Activated naive CD4-positive, alpha-beta T cell treated with anti-CD3 and anti-CD28 coated beads, Interleukin-2, amount 50 U/mL, for 24 hours (primary cell): Measurements from ENCODE around the gene GRID1.
"Not testable (repeated sequence)": the region's sequence is repeated elsewhere in the genome, so short reads cannot be mapped to it uniquely, and the experiment has no call there.

Experiments used
- H3K27ac Mint-ChIP-seq: one replicate; pipeline ENCODE4 v1.8.0; 2021; ENCODE audit warnings: mild to moderate bottlenecking, mixed read lengths
- H3K27me3 Mint-ChIP-seq: one replicate; pipeline ENCODE4 v1.8.0; 2021; ENCODE audit warnings: mixed read lengths
- H3K36me3 Mint-ChIP-seq: one replicate; pipeline ENCODE4 v1.8.0; 2021; ENCODE audit warnings: mixed read lengths
- H3K4me1 Mint-ChIP-seq: one replicate; pipeline ENCODE4 v1.8.0; 2021; ENCODE audit warnings: mixed read lengths
- H3K4me3 Mint-ChIP-seq: one replicate; pipeline ENCODE4 v1.8.0; 2021; ENCODE audit warnings: mild to moderate bottlenecking, mixed read lengths
- H3K9me3 Mint-ChIP-seq: one replicate; pipeline ENCODE4 v1.8.0; 2021; ENCODE audit warnings: mixed read lengths

The GRID1 gene

DNA sequence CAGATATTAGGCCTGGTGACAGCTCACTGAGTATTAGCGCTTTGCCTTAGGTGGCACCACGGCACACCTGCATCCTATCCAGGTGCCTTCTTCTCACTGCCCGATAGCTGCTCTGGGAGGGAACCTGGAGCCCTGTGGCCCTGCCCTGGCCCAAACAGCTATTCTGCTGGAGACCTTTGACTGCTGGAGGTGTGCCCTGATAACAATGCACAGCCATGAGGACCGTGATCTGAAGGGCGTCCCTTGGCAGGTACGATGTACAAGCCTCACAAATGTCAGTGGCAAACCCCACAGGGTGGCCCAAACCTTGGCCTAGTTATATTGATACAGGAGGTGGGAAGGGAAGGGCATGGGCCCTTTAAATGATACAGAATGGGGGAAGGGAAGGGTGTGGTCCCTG lies 259.5 kb downstream of the GRID1 start:
- H3K27me3 Mint-ChIP-seq = no peaks in the 10 kb centered on the region
- H3K36me3 Mint-ChIP-seq = no peaks in the 10 kb centered on the region
- no peak overlapping the region for H3K4me3 Mint-ChIP-seq
- no peaks in the 10 kb centered on the region for H3K4me1 Mint-ChIP-seq
- no peak overlapping the region for H3K27ac Mint-ChIP-seq
- no peaks in the 10 kb centered on the region for H3K9me3 Mint-ChIP-seq

DNA sequence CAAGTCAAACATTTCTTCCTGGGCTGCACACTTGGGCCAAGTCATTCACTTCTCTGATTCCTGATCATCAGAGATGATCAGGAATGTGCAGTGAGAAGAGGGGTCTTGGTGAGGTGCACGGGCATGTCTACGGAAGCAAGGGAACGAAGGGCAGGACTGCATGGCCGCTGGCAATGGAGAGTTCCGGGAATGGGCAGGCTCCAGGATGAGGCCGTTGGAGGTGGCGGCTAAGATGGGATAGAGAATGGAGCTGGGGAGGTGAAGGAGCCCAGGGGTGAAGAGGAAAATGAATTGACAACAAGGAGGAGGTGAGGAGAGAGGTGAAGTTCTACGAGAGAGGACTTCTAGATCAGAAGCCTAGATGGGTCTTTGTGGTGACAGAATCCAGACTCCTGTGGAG lies 260.0 kb downstream of the GRID1 start:
- Mint-ChIP-seq H3K4me1 (no peaks in the 10 kb centered on the region), H3K27ac (no peak overlapping the region), H3K27me3 (no peaks in the 10 kb centered on the region), H3K9me3 (no peaks in the 10 kb centered on the region), H3K4me3 (no peak overlapping the region), H3K36me3 (no peaks in the 10 kb centered on the region)

DNA sequence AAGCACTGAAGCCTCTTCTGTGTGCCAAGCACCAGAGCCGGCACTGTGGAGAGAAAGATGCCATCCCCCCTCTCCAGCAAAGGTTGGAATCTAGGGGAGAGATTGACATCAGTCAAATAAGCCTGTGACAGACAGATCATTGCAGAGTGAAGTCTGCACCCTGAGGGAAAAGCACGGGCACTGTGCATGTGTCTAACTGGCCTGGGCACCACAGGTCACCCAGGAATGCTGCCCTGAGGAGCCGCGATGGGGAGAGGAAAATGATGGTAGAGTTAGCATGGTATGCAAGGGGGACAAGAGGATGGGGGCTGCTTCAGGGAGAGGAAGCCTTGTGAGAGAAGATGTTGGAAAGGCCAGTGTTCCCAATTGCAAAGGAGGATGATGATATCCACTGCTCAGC lies 261.0 kb downstream of the GRID1 start:
- Mint-ChIP-seq H3K4me1 (no peaks in the 10 kb centered on the region), H3K9me3 (no peaks in the 10 kb centered on the region), H3K27me3 (no peaks in the 10 kb centered on the region), H3K36me3 (no peaks in the 10 kb centered on the region), H3K4me3 (no peak overlapping the region), H3K27ac (no peak overlapping the region)

DNA sequence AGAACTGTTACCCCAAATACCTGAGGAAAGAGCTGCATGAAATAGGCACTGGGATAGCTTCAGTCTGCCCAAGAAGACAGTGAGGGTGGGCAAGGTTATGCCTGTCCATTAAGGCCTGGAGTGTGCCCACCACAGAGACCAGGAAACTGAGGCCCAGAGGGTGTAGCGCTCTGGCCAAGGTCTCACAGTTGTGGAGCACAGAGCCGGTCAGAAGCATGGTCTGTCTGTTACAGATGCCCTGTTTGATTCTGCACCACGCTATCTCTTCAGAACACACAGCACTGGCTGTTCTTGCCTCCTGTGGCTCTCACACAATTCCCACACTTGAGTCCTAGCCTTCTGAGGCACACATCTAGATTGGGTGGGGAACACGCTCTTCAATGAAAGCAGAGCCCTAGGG lies 261.4 kb downstream of the GRID1 start:
- Mint-ChIP-seq H3K36me3 (no peaks in the 10 kb centered on the region), H3K9me3 (no peaks in the 10 kb centered on the region)

DNA sequence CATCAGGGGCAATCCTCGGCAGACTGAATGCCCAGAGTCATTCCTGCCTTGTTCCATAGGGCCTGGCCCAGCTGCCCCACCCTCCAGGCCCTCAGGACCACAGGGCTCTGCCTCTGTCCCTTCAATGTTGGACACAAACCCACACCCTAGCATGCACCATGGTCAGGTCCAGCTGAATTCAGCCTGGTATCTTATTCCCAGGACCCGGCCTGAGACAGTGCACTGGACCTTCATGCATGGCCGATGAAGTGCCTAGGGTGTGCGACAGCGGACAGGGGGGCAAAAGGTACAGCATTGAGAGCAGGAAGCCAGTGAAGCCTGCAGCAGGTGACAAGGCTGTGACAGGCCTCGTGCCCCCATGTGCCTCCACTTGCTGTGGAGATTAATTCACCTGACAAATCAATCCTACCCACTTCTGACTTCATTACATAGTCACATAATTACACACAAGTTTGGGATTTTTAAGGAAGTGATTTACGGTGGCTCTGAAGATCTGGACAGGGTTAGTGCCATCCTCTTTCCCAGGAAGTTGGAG lies 261.9 kb downstream of the GRID1 start:
- H3K9me3 Mint-ChIP-seq = no peaks in the 10 kb centered on the region
- no peaks in the 10 kb centered on the region for H3K4me1 Mint-ChIP-seq
- no peak overlapping the region for H3K27ac Mint-ChIP-seq
- H3K4me3 Mint-ChIP-seq = no peak overlapping the region
- H3K36me3 Mint-ChIP-seq = no peaks in the 10 kb centered on the region
- no peaks in the 10 kb centered on the region for H3K27me3 Mint-ChIP-seq

More for the DNA sequence above, 261.4 kb downstream of the GRID1 start:
- Mint-ChIP-seq H3K4me3 (no peak overlapping the region), H3K27ac (no peak overlapping the region), H3K27me3 (no peaks in the 10 kb centered on the region), H3K4me1 (no peaks in the 10 kb centered on the region)

DNA sequence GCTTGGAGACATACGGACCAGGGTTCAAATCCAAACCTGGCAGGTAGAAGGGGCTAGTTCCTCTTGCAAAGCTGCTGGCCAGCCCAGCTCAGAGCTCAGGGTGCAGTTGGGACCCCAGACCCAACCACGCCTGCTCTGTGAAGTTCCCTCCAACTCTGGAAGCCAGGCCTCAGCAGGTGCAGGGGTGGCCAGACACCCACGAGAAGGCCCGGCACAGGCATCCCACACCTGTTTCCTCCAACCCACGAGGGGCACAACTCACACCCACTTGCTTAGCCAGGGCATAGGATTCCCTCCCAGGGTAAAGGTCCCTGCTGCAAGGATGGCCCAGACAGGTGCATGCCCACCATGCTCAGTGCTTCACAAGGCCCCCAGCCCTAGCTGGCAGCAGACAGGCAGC lies 262.4 kb downstream of the GRID1 start:
- H3K4me1 Mint-ChIP-seq = no peaks in the 10 kb centered on the region
- H3K27me3 Mint-ChIP-seq = no peaks in the 10 kb centered on the region
- H3K27ac Mint-ChIP-seq = no peak overlapping the region
- H3K4me3 Mint-ChIP-seq = no peak overlapping the region
- no peaks in the 10 kb centered on the region for H3K9me3 Mint-ChIP-seq
- no peaks in the 10 kb centered on the region for H3K36me3 Mint-ChIP-seq

DNA sequence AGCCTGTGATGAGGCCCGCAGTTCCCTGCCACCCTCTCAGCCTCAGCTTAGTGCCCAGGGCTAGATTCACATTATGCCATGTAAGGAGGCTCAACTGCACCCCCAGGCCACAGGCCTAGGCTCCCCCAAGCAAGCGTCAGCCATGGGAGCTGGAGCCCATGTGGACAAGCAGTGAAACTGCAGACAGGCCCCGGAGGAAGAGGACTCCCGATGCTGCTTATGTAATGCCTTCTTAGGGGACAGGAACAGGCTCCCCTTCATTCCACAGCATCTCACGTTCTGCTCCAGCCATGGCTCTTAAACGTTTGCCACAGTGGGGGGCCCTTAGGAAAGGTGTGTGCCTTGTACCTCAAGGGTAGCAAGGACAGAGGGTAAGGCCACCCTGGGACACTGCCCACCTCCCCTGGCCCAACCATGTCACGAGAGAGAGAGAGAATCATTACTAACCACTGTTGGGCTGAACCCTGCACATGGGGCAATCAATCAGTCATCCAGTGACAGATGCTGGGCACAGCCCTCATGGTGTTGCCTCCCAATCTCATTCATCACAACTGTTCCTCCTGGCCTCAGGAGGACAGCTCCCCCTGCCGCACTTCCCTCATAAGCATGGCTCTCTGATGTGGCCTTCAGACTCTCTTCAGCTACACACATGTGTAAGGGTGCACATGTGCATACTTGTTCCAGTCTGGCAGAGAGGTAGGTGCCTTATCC lies 263.0 kb downstream of the GRID1 start:
- Mint-ChIP-seq H3K36me3 (no peaks in the 10 kb centered on the region), H3K9me3 (no peaks in the 10 kb centered on the region), H3K4me1 (no peaks in the 10 kb centered on the region), H3K4me3 (no peak overlapping the region), H3K27ac (no peak overlapping the region), H3K27me3 (no peaks in the 10 kb centered on the region)

DNA sequence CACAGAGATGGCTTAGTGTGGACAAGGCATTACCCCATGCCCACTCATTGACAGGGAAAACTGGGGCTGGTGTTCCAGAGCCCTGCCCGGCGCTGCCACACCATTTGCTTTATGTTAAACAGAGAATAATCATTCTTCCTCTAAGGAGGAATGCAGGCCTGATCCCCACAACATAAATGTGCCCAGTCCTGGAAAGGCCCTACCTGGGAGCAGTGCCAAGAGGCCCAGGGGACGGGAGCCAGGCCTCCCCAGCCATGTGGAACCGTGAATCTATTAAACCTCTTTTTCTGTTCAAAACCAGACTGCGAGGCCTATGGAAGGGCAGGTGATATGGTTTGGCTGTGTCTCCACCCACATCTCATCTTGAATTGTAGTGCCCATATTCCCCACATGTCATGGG lies 264.1 kb downstream of the GRID1 start:
- Mint-ChIP-seq H3K27ac (no peak overlapping the region), H3K4me3 (no peak overlapping the region), H3K36me3 (no peaks in the 10 kb centered on the region), H3K9me3 (no peaks in the 10 kb centered on the region), H3K4me1 (no peaks in the 10 kb centered on the region), H3K27me3 (no peaks in the 10 kb centered on the region)

DNA sequence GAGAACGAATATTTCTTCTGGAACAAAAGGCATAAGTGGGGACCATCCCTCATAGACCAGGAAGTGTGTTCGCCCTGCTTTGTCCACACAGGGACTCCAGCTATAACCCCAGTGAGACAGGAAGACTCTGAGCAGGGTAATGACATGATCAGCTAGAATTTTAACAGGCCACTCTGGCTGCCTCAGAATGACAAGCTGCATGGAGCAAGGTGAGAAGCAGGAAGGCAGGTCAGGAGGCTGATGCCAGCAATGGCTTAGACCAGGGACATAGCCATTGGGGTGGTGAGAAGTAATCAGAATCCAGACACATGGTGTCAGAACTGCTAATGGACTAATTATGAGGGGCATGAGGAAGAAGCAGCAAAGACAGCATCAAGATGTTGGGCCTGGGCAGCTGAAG lies 264.6 kb downstream of the GRID1 start:
- H3K4me3 Mint-ChIP-seq = no peak overlapping the region
- no peaks in the 10 kb centered on the region for H3K4me1 Mint-ChIP-seq
- H3K9me3 Mint-ChIP-seq = no peaks in the 10 kb centered on the region
- no peak overlapping the region for H3K27ac Mint-ChIP-seq
- no peaks in the 10 kb centered on the region for H3K27me3 Mint-ChIP-seq
- no peaks in the 10 kb centered on the region for H3K36me3 Mint-ChIP-seq

DNA sequence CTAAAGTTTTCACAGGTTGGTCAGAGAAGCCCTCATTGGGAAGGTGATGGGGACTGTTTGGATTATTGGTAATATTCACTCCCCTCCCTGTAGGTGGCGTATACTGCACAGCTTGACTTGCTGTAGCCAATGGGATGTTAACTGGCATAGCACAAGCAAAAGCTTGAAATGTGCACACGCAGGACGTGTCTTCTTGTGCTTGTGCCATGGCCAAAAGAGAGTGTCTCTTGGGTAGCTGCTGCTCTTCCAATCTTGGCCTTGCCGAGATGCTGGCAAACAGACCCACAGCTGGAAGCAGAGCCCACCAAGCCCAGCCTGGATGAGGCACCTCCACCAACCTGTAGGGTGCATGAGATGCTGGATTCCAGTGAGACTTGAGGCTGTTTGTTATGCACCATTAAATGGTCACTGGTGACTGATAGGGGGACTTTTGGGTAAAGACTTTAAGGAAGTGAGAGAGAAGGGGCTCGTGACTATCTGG lies 266.0 kb downstream of the GRID1 start:
- Mint-ChIP-seq H3K36me3 (no peaks in the 10 kb centered on the region), H3K27ac (no peak overlapping the region), H3K27me3 (no peaks in the 10 kb centered on the region), H3K4me3 (no peak overlapping the region), H3K4me1 (no peaks in the 10 kb centered on the region), H3K9me3 (no peaks in the 10 kb centered on the region)

DNA sequence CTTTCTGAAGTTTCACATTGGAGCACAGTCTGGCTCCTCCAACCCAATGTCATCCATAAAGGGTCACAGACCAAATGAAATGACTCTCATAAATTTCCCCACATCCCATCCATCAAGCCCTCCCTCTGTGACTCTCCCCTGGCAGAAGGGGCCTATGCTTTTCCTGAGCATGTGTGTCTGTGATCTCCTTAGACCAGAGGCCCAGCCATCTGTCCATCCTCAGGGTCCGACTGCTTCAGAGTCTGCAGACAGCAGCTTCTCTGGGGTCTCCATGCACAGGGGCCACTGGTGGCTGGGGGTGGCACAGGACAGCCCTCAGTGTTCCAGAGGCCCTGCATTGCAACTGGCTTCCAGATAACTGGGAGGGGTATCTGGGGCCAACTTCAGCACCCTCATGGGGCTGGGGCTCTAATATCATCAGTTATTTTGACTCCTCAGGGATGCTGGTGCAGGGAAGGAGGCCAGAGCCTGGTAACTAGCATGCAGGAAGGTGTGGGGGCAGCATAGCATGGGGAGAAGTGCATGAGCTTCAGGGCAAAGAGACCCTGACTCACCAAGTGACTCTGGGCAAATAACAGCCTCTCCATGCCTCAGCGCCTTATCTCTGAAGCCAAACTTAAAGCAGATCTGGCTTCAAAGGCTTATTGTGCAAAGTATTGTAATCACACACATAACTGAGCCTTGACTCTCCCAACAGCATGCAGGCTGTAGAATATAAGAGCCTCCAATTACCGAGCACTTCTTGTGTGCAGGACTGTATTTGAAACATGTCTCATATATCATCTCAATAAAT lies 266.9 kb downstream of the GRID1 start:
- no peaks in the 10 kb centered on the region for H3K27me3 Mint-ChIP-seq
- no peaks in the 10 kb centered on the region for H3K36me3 Mint-ChIP-seq
- no peak overlapping the region for H3K27ac Mint-ChIP-seq
- H3K4me3 Mint-ChIP-seq = no peak overlapping the region
- no peaks in the 10 kb centered on the region for H3K9me3 Mint-ChIP-seq
- H3K4me1 Mint-ChIP-seq = no peaks in the 10 kb centered on the region

DNA sequence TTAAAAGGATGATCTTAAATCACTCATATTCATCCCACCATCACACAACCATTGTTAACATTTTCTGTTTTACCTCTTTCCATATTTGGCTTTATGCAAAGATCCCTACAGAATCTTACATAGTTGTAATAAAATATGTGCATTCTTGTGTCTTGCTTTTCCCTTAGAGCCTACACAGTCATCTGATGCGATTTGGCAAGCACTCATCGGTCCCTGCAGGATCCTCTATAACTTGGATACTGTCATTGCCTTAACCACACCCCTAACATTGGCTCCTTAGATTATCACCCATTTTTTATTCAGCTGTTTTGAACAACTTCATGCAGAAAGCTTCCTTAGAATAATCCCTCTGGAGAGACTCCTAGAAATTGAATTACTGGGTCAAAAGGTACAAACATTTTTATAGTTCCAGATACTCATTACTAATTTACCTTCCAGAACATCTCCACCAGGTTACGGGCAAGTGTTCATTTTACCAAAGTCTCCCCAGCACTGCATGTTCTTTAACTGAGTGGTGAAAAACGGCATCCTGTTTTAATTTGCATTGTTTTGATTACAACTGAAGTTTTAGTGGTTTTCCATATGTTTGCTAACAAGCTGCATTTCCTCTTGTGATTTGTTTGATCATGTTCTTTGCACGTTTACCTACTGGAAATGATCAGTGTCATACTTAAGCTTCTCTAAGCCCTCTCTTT lies 268.3 kb downstream of the GRID1 start:
- Mint-ChIP-seq H3K4me3 (no peak overlapping the region), H3K27ac (no peak overlapping the region)

DNA sequence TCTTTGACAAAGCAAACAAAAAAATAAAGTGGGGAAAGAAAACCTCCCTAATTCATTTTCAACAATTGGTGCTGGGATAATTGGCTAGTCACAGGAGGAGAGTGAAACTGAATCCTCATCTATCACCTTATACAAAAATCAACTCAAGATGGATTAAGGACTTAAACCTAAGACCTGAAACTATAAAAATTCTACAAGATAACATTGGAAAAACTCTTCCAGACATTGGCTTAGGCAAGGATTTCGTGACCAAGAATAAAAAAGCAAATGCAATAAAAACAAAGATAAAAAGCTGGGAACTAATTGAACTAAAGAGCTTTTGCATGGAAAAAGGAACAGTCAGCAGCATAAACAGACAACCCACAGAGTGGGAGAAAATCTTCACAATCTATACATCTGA lies 271.5 kb downstream of the GRID1 start:
- H3K27me3 Mint-ChIP-seq, H3K27ac Mint-ChIP-seq, H3K36me3 Mint-ChIP-seq, H3K9me3 Mint-ChIP-seq, H3K4me1 Mint-ChIP-seq, H3K4me3 Mint-ChIP-seq: not testable (repeated sequence)

More for the DNA sequence above, 268.3 kb downstream of the GRID1 start:
- Mint-ChIP-seq H3K9me3 (no peaks in the 10 kb centered on the region), H3K36me3 (no peaks in the 10 kb centered on the region), H3K27me3 (no peaks in the 10 kb centered on the region), H3K4me1 (no peaks in the 10 kb centered on the region)

DNA sequence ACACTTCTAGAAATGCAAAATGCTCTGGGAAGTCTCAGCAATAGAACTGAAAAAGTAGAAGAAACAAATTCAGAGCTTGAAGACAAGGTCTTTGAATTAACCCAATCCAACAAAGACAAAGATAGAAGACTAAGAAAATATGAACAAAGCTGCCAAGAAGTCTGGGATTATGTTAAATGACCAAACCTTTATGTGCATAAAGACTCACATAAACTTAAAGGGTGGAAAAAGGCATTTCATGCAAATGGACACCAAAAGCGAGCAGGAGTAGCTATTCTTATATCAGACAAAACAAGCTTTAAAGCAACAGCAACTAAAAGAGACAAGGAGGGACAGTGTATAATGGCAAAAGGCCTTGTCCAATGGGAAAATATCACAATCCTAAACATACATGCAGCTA lies 274.3 kb downstream of the GRID1 start:
- not testable (repeated sequence) for H3K27ac Mint-ChIP-seq, H3K4me3 Mint-ChIP-seq, H3K36me3 Mint-ChIP-seq, H3K4me1 Mint-ChIP-seq, H3K9me3 Mint-ChIP-seq
- peaks cover 15% of the 10 kb centered on the region for H3K27me3 Mint-ChIP-seq

DNA sequence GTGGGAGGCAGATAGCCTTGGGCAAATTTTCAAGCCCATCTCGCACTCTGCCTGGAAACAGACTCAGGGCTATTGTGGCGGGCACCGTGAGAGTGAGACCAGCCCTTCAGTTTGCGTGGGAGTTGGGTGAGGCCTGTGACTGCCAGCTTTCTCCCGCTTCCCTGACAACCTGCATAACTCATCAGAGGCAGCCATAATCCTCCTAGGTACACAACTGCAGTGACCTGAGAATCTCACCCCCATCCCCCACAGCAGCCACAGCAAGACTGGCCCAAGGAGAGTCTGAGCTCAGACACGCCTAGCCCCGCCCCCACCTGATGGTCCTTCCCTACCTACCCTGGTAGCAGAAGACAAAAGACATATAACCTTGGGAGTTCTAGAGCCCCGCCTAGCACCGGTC lies 275.4 kb downstream of the GRID1 start:
- no peak overlapping the region for H3K4me3 Mint-ChIP-seq
- peaks cover 17% of the 10 kb centered on the region for H3K27me3 Mint-ChIP-seq
- H3K4me1 Mint-ChIP-seq = no peaks in the 10 kb centered on the region
- no peaks in the 10 kb centered on the region for H3K36me3 Mint-ChIP-seq
- no peak overlapping the region for H3K27ac Mint-ChIP-seq
- no peaks in the 10 kb centered on the region for H3K9me3 Mint-ChIP-seq

DNA sequence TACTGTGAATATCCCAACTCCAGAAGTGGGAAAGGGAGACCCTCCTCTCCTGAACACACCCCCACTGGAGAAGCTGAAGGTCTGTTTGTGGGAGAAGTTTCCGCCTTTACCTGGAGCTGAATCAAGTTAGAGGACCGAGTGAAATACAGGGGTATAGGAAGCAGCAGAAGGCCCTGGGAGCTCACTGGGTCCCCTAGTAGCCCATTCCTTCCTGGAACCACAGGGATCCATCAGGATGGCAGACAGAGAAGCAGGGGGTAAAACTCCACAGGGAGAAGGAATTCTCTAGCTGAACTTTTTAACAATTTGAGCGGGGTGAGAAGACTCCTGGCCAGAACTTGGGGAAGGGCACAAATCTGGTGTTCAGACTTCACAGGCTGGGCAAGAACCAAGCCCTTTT lies 275.8 kb downstream of the GRID1 start:
- Mint-ChIP-seq H3K27me3 (peaks cover 17% of the 10 kb centered on the region), H3K9me3 (no peaks in the 10 kb centered on the region), H3K4me1 (no peaks in the 10 kb centered on the region), H3K4me3 (no peak overlapping the region), H3K27ac (no peak overlapping the region), H3K36me3 (no peaks in the 10 kb centered on the region)
